Activated CD4-positive, alpha-beta T cell treated with anti-CD3 and anti-CD28 coated beads for 4 hours (primary cell): ENCODE results near the gene R3HCC1L.

ENCODE experiments used
- DNase-seq, 2 donors: peaks; one replicate each; pipeline ENCODE4 v3.0.0-alpha.2; 2020

R3HCC1L gene

DNA sequence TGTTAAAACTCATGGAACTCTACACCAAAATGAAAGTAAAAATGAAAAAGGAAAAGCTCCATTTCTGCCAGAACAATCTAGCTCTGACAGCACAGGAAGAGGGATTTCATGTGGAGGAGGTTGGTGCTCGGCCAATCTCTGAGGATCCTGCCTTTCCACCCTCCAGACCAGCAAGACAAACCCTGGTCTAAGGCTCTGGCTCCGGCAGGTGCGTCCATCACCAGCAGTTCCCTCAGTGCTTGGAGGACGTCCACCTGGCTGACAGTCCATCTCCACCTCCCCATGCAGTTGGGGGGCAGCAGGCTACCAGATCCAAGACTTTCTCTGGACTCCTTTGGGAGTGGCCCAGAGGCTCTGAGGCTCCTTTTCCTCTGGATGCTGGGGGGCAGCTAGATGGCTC lies 158.5 kb downstream of the R3HCC1L start:
- DNase-seq: no peak

DNA sequence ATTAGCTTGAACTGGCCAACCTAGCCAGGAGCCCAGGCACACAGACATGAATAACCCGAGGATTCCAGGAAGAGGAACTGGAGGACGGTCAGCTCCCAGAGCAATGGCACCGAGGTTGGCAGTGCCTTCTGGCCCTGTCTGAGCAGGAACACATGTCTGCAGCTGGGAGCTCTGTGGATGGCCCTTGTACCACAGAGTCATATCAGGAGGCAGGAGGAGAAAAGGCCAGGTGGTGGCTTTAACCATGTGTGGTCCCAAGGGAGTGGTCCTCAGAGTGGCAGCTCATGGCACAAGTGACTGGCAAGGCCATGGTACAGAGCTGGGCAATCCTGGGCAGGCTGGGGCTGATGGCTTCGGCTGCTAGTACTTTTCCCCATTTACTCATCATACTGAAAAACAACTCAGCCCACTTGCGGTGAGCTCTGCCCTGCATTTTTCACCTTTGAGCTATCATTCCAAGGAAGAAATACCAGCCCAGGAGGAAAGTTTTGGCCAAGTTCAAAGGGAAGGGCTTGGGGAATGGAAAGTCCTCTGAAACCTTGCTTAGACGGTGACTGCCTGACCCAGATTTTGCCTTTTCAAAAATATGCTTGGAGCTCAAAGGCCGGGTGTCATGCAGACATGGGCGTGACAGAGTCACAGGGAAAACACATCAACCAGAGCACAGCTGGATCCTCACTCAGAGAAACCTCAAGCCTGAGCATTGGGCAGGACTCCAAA lies 159.3 kb downstream of the R3HCC1L start:
- DNase-seq: no peak

DNA sequence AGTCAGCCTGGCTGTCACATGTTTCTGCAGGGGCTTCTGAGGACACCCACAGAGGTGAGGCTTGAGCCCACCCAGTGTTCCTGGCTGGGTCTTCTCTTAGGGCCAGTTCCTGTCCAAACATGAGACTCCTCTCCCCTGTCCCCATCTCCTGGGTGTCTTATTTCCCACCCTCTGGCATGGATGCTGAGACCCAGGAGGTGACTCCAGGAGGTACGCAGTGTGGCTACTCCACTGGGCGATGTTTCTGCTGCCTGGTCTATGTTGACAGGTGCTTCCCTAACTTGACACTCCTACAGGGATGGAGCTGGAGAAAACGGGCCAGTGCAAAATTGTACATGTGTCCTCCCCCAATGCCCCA lies 159.8 kb downstream of the R3HCC1L start:
- no peak for DNase-seq
